GM20431 (cell line): Measurements from ENCODE around the gene TSPAN4.

ENCODE experiments used
- in situ Hi-C: fragments of 300-500 bp; cut with MseI, MboI; formaldehyde crosslinking; loops from one replicate; pipeline ENCODE4 v1.15.0; 2020; ENCODE audit warnings: low sequenced_read_pairs; ENCODE audit not compliant: unreplicated experiment

The TSPAN4 gene

DNA sequence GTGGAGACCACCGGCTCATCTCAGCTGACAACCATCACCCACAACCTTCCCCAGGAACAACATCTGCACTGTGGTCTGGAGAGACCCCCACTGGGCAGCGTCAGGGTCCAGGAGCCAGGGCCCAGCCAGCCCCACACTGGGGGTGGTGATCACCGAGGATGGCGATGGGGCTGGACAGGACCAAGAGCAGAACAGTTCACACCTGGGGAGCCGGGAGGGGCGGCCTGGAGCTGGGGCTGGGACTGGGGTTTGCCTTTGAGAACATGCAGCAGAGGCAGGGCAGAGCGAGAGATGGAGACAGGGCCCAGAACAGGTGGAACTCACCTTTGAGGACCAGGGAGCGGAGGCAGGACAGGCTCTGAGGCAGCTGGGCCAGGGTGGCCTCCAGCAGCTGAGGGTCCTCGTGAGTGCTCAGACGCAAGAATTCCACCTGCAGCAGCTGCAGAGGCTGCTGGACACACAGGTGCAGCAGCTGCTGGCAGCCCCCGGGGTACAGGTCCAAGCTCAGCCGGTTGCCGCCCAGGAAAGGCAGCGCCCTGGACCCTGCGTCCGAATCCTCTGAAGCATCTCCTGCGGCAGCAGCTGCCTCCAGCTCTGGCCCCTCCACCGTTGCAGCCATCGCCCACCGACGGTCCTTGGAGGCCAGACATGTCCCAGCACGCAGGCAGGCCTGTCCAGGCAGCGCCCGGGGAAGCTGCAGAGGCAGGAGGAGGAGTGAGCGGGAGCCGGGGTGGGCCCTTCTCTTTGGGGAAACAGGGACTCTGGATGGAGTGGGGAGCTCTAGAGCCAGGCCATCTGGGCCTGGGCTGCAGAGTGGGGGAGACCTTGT, 38.7 kb upstream of the TSPAN4 start:
- in situ Hi-C loops: no loop called here

DNA sequence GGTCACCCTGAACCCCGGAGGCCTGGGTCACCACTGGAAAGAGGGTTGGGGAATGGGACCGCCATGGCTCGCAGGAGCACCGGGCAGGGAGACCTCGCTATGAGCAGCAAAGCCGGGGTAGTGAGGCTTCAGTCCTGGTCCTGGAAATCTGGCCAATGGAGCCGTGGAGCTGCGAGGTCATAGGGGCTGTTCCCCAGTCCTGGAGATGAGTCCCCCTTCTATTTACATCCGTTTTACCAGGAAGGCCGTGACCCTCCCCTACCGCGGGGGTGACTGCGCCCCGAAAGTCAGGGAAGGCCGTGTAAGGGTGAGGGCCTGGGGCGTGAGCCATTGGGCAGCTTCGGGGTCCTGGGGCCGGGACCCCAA, 38.1 kb upstream of the TSPAN4 start:
- in situ Hi-C loops: no loop called here

DNA sequence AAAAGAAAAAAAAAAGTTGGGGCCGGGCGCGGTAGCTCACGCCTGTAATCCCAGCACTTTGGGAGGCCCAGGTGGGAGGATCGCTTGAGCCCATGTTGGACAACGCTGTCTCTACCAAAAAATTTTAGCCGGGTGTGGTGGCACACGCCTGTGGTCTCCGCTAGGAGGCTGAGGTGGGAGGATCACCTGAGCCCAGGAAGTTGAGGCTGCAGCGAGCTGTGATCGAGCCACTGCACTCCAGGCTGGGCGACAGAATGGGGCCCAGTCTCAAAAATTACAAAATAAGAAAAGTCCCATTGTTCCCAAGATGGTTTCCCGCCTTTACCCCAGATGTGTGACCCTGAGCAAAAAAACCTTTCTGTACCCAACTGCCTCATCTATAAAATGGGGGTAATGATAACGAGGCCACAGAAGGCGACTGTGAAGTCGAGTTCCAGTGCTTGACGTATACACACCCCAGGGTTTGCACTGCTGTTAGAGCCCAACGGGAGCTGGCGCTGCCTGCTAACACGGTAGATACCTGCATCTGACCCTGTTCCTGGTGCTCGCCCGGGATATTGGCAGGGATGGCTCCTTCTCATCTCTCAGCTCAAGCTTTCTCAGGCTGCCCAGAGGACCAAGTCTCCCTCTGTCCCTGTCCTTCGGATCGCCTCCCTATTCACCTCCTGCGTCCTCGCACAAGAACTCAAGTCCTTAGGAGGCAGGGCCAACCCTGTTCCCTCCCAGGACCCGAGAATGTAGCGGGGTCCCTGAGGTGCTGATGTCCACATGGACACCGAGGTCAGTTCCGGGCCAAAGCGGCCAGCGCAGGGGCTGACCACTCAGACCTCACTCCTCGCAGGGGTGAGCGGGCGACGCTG, 34.0 kb upstream of the TSPAN4 start:
- in situ Hi-C loops: no loop called here

DNA sequence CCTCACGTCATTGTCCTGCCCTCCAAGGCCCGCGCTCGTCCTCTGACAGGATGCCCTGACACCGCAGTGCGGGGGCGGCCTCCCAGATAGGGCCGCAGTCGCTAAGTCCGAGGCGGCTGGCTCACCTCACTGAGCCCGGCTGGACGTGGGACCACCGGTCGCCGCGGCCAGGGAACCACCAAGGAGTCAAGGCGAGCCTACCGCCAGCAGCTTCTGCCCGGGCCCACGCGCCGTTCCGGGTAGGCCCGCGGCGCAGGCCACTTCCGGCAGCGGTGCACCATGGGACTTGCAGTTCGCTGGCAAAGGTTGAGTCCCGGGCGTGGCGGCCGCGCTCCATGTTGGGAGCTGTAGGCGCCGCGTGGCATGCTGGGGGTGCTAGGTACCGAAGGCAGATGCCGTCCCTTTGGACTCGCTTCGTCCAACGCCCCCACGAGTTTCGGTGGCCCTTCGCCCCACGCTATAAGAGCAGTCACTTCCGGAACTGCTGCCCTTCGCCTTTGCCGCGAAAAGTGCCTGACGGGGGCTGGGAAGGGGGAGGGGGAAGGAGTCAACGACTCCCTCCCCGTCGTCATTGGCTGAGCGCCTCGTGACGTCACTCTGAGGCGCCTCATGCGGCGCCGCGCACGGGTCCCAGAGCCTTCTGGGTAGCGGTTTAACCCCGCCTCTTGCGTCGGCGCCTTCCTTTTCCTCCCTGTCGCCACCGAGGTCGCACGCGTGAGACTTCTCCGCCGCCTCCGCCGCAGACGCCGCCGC, 33.2 kb upstream of the TSPAN4 start, which contains the start of gene RPLP2:
RPLP2 (plus strand) TSS at position 681 of the 753 bp plus-strand sequence. CDS start 268 bp downstream, outside the sequence.
- in situ Hi-C loops: no loop called here

DNA sequence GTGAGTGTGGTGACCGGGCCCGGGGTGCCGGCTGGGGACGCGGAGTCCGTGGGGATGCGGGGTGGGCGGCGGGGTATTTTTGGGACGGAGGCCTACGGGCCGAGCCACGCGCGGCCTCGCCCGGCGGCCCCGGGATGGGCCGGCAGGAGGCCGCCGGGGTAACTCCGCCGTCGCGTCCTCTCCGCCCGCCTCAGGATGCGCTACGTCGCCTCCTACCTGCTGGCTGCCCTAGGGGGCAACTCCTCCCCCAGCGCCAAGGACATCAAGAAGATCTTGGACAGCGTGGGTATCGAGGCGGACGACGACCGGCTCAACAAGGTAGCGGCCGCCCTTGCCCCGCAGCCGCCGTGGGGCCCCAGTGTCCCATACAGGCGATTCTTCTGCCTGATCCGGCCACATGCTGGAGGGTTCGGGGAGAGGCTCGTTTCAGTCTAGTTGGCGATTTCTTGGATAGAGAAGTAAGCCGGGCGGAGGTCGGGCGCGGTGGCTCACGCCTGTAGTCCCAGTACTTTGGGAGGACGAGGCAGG, 32.5 kb upstream of the TSPAN4 start:
- in situ Hi-C loops: no loop called here

DNA sequence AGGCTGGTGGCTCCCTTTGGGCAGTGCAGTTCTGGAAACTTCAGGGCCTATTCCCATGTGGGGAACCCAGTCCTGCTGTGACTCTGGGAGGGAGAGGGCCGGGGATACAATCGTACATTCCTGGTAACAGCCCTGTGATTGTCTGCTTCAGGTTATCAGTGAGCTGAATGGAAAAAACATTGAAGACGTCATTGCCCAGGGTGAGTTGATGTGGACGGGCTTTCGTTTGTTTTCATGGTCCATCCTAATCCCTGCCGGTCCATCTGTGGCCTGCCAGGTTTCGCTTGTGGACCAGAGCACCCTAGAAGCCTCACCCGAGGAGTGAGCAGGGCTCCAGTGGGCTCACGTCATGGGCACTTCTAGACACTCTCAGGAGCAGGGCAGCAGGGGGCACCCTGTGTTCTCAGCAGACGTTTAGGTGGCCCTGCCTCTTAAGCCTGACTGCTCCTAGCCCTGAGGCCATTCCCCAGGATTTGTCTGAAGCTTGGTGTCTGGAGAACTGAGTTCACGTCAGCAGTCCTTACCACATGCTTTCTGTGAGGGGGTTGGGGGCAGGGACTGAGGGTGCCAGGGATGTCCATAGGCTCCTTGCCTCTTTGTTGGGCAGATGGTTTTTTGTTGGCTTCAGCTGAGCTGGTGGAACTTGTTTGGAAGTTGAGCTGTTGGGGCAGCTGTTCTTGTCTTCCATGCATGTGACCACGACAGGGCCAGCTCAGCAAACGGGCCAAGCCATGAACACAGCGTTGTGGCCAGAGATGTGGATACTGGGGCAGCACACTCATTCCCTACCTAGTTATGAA, 31.0 kb upstream of the TSPAN4 start:
- in situ Hi-C loops: no loop called here

DNA sequence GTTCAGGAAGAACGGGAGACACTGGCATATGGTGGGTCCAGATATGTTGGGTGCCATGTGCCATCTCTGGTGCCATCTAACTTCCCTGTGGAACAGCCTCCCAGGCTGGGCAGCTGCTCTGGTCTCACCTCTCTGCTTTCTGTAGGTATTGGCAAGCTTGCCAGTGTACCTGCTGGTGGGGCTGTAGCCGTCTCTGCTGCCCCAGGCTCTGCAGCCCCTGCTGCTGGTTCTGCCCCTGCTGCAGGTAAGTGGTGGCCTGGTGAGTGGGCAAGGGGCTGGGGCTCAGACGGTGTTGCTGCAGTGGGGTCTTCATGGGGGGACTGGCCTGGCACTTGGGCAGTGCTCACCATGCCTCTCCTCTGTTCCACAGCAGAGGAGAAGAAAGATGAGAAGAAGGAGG, 30.3 kb upstream of the TSPAN4 start:
- in situ Hi-C loops: no loop called here

DNA sequence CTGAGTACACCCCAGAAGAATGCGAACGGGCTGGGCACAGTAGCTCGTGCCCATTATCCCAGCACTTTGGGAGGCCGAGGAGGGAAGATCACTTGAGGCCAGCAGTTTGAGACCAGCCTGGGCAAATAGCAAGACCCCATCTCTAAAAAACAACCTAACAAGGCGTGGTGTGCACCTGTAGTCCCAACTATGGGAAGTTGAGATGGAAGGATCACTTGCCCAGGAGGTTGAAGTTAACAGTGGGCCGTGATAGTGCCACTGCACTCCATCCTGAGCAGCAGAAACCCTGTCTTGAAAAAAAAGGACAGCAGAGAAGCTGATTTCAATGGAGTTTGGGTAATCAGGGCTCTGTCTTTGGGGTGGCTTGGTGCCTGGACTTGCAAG, 29.6 kb upstream of the TSPAN4 start:
- in situ Hi-C loops: no loop called here

DNA sequence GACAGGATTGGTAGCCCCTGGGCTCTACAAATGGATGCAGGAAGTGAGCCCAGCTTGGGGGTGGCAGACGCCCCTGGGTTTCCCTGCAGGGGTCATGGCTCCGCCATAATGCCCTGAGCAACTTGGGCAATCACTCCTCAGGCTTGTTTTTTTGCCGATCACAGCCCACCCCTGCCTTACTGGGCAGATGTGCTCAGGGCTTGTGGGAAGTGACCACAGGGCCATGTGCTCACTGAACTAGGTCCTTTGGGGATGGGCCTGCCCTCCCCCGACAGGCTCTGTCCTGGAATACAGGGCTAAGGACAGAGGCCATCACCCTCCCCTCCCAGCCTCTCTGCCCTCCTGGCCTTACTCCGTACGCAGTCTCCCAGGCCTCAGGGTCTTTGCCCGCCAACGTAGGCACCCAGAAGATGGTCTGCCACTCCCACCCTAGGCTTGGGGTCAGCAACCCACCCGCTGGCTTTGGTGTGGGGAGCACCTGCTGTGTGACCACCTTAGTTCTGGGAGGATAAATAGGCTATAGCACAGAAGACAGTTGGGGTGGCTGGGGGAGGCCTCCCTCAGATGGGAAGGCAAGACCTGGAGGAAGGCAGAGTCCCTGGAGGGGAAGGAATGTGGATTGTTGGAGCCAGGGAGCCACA, 29.1 kb upstream of the TSPAN4 start:
- in situ Hi-C loops: no loop called here

DNA sequence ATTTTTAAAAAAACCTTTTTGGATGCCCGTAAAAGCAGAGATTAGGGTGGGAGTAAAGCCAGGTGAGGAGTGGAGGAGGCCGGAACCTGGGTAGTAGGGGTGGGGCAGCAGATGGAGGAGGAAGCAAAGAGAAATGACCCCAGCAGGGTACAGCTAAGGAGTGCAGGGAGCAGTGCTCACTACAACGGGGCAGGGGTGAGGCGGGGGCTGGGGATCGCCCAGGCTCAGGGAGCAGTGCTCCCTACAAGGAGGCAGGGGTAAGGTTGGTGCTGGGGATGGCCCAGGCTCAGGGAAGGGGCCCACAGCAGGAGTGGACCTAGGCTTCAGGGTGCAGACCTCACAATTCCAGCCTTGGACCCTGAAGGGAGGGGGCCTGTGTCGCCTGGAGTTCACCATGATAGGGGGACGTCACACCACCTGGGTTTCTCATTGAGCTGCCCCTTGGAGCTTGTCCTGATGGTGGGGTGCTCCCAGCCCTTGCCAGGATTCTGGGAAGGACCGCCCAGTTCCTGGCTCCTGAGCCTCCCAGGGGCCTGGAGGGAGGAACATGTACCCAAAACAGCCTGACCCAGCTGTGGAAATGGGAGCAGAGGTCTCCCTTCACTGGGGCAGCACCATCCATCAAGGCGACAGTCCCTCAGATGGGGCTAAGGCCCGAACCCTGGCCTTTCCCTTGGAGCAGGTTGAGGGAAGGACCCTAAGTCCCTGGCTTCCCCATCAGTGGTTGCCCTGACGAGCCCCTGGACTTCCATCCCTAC, 26.8 kb upstream of the TSPAN4 start:
- in situ Hi-C loops: no loop called here

DNA sequence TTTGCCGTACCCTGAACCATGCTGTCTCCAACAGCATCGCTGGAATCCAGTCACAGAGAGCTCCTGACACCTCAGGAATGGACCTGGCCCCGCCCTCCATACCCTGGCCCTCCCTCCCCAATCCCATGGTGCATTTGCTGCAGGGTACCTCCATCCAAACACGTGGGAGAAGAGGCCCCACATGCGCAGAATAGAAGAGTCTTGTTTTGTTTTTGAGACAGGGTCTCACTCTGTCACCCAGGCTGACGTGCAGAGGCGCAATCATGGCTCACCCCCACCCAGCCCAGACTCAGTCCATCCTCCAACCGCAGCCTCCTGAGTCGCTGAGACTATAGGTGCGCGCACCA, 26.2 kb upstream of the TSPAN4 start:
- in situ Hi-C loops: no loop called here

DNA sequence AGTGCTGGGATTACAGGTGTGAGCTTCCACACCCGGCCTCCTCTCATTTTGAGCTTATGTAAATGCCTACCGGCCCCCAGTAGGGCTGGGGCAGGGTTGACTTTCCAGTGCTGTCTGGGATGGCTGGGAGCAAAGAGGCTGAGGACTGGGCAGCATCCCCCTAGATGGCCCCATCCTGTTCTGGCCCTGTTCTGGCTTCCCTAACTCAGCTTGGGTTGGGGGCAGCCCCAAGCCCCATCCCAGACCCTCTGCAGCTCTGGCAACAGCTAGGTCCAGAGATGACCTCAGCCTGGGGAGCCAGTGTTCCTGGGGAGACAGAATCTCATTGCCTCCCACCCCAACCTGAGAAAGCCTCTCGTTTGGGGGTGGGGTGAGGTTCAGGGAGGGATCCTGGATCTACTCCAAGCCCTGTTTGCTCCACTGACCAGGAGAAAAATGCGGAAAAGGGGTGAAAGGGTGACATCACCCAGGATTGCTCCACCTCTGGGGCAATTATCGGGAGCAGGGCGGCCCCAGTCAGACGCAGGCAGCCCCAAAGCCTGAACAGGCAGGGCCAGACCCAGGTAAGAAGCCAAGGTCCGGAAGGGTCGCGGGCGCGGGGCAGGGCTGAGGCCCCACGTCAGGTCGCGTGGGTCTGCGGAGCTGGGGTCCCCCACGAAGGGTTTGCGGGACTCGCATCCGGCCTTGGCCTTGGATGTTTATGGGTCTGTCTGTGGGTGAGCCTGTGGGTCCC, 24.1 kb upstream of the TSPAN4 start, which contains the start of gene PNPLA2:
PNPLA2 (plus strand) TSS at position 519 of the 733 bp plus-strand sequence. CDS start 805 bp downstream, outside the sequence.
- in situ Hi-C loops: no loop called here

DNA sequence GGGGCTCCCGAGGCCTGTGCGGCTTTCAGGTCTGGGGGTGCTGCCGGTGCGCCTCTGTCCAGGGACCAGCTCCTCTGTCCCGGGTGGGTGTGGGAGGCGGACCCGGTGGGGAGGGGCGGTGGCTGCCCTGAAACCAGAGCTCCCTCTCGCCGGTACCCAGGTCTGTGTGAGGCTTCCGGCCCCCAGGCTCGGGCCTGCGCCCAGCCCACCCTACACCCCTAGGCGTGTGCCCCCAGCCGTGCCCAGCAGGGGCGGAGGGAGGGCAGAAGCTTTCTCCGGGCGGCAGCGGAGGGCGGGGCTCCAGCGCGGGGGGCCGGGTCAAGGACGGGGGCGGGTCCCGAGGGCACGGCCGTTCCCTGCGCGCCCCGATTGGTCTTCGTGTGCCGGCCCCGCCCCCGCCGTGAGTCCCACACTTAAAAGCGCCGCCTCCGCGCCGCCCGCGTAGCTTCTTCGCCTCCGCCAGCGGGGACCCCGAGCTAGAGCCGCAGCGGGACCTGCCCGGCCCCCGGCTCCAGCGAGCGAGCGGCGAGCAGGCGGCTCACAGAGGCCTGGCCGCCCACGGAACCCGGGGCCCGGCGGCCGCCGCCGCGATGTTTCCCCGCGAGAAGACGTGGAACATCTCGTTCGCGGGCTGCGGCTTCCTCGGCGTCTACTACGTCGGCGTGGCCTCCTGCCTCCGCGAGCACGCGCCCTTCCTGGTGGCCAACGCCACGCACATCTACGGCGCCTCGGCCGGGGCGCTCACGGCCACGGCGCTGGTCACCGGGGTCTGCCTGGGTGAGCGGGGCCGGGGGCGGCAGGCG, 23.3 kb upstream of the TSPAN4 start:
- in situ Hi-C loops: no loop called here

DNA sequence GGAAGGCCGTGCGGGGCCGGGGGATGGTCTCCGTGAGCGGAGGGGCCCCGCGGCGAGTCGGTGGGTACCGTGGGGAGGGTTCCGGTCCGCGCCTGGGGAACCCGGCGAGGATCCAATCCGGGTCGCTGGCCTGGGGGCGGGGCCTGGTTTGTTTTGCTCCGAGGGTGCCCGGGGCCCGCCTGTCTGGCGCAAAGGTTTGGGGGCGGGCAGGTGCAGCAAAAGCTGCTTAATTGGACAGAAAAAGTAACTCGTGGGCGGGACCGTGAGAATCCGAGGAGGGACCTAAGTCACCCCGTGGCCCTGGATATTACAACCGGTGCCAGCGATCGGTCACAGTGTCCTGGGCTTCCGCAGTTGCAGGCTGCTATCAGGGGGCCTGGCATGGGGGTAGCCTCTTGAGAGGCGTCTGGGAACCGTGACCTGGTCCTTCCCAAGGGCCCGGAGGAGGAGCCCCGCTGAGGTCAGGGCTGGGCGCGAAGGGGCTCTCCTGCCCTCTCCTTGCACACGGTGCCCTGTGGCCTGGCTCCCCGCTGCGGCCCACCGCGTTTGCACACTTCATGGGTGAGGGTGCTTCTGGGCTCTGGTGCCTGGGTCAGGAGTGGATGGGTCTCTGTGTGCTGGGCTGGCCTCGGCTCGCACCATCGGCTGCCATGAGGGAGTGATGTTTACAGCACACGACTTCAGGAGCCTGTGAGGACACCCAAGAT, 22.6 kb upstream of the TSPAN4 start:
- in situ Hi-C loops: no loop called here

DNA sequence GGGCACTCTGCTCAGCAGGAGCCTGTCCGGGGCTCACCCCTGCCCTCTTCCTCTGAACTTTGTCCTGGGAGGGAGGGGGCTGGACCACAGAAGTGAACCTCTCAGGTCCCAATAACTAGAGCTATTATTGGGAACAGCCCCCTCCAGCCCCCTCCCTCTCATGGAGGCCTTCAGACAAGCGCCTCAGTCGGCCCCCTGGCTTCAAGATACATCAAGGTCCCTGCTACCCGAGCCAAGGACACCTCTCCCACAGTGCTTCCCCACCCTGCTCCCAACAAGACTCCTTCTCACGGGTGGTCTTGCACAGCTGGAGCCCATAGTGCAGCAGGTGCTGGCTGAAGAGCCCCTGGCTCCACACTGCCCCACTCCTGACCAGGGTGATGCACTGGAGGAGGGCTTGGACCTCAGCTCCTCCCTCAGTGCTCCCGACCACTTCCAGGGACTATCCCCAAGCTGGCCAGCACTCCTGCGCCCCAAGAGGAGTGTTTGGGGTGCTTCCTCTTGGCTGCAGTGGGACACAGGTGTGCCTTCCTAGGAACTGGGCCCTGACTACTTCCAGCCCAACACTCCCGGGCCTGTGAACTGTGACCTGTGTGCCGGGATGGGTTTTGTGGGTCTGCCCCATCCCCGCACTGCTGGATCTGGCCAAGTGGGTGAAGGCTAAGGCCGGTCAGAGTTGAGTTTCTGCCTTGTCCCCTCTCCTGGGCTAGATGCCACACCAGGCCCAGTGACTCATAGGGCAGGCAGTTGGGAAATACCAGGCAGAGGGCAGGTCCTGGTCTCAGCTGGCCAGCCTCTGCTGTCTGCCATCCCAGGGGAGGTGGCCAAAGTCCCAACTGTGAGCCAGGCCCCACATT, 21.8 kb upstream of the TSPAN4 start:
- in situ Hi-C loops: no loop called here
